ENCODE measurements around the gene KRTAP10-2.
"Not testable (repeated sequence)": the region's sequence is repeated elsewhere in the genome, so short reads cannot be mapped to it uniquely, and the experiment has no call there.

KRTAP10-2 gene

DNA sequence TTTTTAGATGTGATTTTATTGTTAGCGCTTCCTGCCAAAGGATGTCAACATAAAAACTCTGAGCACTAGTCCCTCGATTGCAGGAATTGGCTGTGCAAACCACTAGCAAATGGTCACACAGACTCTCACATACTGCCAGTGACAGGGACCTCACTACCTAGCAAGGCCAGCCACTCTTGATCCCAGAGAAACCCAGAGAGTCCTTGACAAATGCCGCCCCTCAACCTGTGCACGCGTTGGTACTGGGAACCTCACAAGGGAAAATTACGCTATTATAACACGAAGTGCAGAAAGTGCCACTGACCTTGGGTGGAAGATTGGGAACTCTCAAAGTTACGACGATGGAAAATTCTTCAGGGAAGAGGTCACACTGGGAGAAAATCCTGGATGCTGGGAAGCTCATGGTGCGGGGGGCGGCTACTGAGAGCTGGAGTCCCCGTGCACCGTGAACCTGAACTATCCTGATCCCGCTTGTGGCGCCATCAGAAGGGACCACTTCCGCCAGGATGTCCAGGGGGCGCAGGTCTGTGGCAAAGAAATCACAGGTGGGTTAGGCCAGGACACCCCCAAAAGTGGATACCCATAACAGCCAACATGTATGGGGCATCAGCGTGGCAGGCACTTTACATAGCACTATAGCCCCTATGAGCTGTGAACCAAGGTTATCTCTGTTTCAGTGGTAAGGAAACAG, 16.3 kb upstream of the KRTAP10-2 start:
- no peak for DNase-seq (ENCODE audit: low spot score)
- TF ChIP-seq, protein P1, sequence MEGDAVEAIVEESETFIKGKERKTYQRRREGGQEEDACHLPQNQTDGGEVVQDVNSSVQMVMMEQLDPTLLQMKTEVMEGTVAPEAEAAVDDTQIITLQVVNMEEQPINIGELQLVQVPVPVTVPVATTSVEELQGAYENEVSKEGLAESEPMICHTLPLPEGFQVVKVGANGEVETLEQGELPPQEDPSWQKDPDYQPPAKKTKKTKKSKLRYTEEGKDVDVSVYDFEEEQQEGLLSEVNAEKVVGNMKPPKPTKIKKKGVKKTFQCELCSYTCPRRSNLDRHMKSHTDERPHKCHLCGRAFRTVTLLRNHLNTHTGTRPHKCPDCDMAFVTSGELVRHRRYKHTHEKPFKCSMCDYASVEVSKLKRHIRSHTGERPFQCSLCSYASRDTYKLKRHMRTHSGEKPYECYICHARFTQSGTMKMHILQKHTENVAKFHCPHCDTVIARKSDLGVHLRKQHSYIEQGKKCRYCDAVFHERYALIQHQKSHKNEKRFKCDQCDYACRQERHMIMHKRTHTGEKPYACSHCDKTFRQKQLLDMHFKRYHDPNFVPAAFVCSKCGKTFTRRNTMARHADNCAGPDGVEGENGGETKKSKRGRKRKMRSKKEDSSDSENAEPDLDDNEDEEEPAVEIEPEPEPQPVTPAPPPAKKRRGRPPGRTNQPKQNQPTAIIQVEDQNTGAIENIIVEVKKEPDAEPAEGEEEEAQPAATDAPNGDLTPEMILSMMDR (IDR thresholded peaks at IDR 0.05), result no peak
- no peak overlapping the region for H3K4me3 ChIP-seq
- H3K27ac ChIP-seq, result no peak overlapping the region

DNA sequence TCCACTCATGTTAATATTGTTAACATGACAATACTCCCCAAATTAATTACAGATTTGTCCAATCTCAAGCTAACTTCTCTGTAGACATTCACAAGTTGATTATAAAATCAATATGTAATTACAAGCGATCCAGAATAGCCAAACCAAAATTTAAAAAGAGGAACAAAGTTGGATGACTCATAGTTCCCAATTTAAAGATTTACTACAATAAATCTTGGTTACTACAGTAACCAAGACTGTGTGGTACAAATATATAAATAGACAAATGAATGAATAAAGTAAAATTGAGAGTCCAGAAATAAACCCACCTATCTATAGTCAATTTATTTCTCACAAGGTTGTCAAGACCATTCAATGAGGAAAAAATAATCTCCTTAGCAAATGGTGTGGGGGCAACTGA, 15.1 kb upstream of the KRTAP10-2 start:
- Histone ChIP-seq H3K4me3 (no peak overlapping the region), H3K27ac (no peak overlapping the region)
- DNase-seq (ENCODE audit: low spot score), result no peak
- TF ChIP-seq, protein P1 (IDR thresholded peaks at IDR 0.05), result no peak

DNA sequence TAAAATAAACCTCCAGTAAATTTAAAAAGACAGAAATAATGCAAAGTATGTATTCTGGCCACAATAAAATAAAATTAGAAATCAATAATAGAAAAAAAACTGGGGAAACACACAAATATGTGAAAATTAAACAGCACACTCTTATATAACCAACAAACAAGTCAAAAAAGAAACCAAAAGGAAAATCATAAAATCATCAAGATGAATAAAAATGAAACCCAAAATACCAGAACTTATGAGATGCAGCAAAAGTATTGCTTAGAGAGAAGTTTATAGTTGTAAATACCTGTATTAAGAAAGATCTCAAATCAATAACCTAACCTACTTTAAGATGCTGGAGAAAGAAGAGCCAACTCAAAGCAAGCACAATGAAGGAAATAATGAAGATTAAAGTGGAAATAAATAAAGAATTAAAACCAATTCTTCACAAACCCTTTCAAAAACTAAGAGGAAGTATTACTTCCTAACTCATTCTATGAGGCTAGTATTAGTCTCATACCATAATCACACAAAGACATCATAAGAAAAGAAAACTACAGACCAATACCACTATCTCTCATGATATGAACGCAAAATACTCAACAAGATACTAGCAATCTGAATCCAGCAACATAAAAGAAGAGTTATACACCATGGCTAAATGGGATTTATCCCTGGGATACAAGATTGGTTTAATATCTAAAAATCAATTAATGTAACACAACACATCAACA, 13.7 kb upstream of the KRTAP10-2 start:
- no peak overlapping the region for H3K27ac ChIP-seq
- TF ChIP-seq, protein P1 (IDR thresholded peaks at IDR 0.05), result no peak
- H3K4me3 ChIP-seq, result no peak overlapping the region
- DNase-seq (ENCODE audit: low spot score), result no peak

DNA sequence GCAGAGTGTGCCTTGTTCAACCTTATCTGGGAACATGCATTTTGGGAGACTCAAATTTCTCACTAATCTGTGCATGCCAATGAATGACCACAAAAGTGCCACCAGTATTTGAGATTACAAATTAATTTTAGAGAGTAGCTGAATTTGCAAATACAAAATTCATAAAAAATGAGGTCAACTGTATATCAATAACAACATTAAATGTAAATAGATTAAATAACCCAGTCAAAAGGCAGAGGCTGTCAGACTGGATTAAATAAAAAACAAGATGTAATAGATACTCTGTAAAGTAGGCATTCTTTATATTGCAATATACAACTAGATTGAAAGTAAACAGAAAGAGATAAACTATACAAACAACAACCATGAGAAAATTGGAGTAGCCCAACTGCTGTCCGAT, 12.8 kb upstream of the KRTAP10-2 start:
- no peak for DNase-seq (ENCODE audit: low spot score)
- Histone ChIP-seq H3K4me3 (no peak overlapping the region), H3K27ac (no peak overlapping the region)
- TF ChIP-seq, protein P1 (IDR thresholded peaks at IDR 0.05), result no peak

DNA sequence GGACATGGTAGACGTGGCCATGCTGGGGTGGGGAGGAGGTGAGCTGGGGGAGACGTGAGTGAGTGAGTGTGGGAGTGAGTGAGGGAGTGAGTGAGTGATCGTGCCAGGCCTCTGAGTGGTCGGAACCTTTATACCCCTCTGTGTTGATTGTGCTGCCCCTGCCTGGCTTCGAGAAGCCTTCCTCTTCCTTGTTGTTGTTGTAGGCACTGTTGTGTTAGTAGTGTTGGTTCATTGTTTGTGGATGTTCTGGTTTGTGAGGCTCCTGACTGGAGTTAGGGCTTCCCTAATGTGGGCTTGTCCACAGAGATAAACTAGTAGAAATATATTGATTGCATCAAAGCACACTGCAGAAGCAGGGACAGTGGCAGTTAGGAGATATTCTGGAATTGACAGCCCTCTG, 7.4 kb upstream of the KRTAP10-2 start, which contains the start of gene KRTAP10-3:
Gene KRTAP10-3 (minus strand): TSS at position 101 of the 400 bp plus-strand sequence. CDS start 80 bp downstream, at position 21.
- TF ChIP-seq, protein P1 (IDR thresholded peaks at IDR 0.05), result no peak
- Histone ChIP-seq H3K4me3 (no peak within 1 kb of the TSS), H3K27ac (no peak within 1 kb of the TSS)
- no peak for DNase-seq (ENCODE audit: low spot score)

DNA sequence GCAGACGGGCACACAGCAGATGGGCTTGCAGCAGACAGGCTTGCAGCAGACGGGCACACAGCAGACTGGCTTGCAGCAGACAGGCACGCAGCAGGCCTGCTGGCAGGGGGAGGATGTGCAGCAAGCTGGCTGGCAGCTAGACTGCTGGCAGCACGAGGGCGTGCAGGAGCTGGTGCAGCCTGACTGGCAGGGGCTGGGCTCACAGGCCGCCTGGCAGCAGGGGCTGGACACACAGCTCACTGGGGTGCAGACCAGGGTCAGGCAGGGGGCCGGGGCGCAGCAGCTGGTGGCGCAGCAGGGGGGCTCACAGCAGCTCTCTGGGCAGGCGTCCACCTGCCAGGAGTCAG, 7.0 kb upstream of the KRTAP10-2 start:
- not testable (repeated sequence) for H3K4me3 ChIP-seq; H3K27ac ChIP-seq; DNase-seq (ENCODE audit: low spot score)

DNA sequence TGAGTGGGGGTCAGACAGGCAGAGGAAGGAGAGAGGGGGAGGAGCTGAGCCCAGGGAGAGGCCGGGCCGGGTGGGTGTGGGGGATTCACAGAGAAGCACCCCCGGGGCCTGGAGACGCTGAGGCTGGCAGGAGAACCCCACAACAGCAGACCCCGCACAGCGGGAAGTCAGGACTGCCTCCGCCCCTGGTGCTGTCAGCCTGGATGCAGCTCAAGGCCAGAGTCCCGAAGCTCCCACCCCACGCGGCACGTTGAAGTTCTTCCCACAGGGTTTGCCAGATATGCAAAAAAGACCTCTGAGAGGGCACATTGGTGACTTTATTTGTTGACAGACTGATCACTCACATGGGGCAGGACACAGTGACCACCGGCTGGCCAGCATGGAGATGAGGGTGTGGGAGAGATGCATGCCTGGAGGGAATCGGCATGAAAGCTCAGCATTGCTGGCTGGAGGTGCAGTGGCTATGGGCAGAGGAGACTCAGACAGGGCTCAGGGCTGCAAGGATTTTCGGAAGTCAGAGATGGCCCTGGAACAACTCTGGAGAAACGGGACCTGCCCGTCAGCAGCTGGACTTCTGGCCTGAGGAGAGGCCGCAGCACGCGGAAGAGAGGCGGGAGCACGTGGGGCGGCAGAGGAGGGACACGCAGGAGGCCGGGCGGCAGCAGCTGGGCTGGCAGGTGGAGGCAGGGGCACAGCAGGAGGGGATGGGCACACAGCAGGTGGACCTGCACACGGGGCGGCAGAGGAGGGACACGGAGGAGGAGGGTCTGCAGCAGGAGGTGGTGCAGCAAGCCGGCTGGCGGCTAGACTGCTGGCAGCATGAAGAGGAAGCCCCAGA, 6.4 kb upstream of the KRTAP10-2 start:
- TF ChIP-seq, protein P1 (IDR thresholded peaks at IDR 0.05), result no peak
- no peak overlapping the region for H3K27ac ChIP-seq
- no peak overlapping the region for H3K4me3 ChIP-seq
- no peak for DNase-seq (ENCODE audit: low spot score)

Data from coronary artery (tissue), 2 donors.